HG02678 (cell line): ENCODE data around the gene HHATL.

Experiments
- ATAC-seq: cut with Tn5 transposase; IDR thresholded peaks from one replicate; pipeline ENCODE4 v1.9.1; 2021; ENCODE audit warnings: mild to moderate bottlenecking, moderate library complexity; ENCODE audit not compliant: unreplicated experiment

HHATL gene

GRCh38 chr3:42685891-42686820, 16.4 kb downstream of the HHATL start:
- no peak for ATAC-seq

- no peak for ATAC-seq
These were observed 17.2 kb downstream of the HHATL start, which contains the start of gene KLHL40 for GRCh38 chr3:42685363-42685881. KLHL40 (plus strand) TSS chr3:42685537; CDS start chr3:42685619, 82 bp downstream.

DNA sequence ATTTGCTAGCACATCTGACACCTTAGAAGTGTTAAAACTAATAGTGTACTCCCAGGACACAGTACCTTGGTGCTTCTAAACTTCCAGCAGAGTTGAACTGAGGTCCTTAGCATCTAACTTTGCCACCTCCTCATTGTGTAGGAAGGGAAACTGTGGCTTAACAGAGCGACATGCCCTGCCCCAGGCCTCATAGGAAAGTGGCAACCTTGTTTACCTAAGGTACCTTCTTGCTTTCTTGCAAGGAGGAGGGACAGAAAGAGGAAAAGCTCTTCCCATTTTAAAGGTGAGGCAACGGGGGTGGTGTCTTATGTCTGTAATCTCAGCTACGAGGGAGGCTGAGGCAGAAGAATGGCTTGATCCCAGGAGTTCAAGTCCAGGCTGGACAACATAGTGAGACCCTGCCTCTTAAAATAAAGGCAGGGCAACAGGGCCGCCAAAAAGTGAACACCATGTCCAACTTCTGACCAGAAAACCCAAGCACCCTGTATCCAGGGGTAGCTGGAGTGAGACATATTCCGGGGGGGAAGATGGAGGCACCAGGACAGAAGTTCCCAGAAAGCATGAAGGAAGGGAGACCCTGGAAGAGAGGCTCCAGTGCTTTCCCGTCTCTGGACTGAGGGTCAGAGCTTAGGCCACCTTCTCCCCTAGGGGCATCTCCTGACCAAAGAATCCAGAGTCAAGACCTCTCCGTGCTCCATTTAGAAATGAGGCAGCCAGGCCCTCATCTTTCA, 17.8 kb downstream of the HHATL start:
- no peak for ATAC-seq

DNA sequence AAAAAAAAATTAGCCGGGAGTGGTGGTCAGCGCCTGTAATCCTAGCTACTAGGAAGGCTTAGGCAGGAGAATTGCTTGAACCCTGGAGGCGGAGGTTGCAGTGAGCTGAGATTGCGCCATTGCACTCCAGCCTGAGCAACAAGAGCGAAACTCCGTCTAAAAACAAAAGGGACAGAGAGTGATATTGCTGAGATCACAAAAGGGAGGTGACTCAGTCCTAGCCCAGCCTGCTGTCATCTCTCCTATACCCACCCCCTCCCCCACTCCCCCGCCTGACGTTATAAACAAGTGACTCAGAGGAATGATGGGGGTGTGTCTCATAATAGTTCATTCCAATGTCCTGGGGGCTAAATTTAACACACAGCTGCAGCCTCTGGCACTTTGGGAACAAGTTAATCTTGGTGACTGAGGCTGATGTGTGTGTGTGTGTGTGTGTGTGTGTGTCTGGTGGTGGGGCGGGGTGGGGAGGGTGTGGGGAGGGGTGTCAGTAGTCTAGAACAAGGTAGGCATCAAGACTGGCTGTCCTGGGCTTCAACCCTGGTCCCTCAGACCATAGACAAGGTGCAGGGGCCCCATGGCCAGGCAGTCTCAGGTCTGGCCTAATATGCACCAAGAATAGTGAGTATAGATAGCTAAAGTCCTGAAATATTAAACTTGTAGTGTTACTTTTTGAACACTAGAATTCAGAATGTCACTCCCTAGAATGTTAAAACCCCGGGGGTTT, 18.6 kb downstream of the HHATL start:
- no peak for ATAC-seq

DNA sequence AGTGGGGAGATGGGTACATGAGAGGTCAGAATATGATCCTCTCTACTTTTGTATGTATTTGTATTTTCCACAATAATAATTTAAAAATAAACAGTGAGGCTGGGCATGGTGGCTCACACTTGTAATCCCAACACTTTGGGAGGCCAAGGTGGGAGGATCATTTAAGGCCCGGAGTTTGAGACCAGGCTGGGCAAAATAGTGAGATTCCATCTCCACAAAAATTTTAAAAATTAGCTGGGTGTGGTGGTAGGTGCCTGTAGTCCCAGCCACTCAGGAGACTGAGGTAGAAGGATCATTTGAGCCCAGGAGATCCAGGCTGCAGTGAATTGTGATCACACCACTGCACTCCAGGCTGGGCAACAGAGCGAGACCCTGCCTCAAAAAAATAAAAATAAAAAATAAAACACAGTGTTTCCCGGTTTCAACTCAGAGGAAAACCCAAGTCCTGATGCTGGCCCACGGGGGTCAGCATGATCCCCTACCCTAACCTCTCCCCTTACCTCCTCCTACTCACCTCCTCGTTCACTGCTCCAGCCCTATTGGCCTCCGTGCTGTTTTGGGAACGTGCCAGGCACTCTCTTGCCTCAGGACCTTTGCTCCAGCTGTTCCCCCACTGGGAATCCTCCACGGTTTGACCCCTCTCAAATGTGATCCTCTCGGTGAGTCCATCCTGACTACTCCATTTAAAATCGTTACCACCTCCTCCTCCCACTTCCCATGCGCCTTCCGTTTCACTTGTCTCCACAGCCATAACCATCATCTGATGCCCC, 20.1 kb downstream of the HHATL start:
- ATAC-seq = no peak

GRCh38 chr3:42681361-42682038, 21.1 kb downstream of the HHATL start:
- ATAC-seq = no peak

GRCh38 chr3:42680806-42681205, 21.8 kb downstream of the HHATL start:
- ATAC-seq = no peak

- ATAC-seq = no peak
These were observed 22.3 kb downstream of the HHATL start for GRCh38 chr3:42680271-42680670.

DNA sequence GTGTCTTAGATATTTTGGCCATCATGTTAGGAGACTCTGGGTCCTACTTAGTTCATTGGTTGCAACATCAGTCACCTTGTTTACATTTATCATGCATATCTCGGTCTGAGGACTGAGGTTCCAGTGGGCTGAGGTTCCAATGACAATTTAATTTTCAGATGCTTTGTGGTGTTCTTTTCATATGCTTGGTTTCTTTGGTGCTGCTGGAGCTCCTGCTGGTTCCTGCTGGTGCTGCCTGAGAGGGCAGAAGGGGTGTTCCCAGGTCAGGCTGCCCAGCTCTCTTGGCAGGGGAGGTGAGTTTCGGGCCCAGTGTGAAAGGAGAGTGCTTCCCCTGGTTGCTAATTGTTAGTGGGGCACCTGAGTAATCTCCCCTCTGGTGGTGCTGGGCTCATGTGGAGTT, 24.2 kb downstream of the HHATL start:
- ATAC-seq = no peak

- ATAC-seq = no peak
These were observed 26.7 kb downstream of the HHATL start for GRCh38 chr3:42675909-42676308.

DNA sequence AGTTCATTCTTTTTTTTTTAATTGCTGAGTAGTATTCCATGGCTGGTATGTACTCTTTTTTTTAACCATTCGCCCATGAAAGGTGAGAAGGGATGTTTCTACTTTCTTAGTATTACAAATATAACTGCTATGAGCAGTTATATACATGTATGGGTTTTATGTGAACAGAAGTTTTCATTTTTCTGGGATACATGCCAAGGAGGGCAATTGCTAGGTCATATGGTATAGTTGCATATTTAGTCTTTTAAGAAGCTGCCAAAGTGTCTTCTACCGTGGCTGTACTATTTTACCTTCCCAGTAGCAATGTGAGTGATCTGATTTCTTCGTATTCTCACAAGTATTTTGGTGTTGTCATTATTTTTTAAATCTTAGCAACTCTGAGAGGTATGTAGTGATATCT, 28.5 kb downstream of the HHATL start:
- ATAC-seq = no peak

DNA sequence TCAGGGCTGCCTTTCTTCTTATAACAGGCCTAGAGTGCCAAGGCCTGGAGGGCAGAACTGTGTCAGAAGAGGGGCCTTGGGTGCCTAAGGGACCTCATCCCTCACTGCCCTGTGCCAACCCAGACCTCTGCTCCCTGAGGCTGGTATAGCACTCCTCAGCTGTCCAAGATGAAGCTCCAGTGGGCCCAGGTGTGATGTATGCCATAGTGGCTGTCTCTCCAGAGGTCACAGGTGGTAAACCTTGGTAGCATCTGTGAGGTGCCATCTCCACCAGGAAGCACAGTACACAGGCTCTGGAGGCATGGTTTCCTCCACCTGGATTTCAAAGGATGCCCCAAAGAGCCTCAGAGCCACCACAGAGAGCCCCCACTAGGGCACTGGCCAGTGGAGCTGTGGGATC, 29.5 kb downstream of the HHATL start:
- no peak for ATAC-seq

DNA sequence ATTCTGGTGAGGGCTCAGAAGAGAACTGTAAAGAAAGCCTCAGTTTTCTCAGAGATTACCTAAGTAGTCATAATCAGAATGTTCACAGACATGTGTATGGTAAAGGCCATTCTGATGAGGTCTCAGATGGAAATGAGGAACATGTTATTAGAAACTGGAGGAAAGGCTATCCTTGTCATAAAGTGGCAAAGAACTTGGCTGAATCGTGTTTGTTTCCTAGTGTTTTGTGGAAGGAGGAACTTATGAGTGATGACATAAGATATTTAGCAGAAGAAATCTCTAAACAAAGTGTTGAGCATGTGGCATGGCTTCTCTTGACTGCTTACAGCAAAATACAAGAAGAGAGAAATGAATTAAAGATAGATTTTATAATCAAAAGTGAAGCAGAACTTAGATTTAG, 30.1 kb downstream of the HHATL start:
- no peak for ATAC-seq

DNA sequence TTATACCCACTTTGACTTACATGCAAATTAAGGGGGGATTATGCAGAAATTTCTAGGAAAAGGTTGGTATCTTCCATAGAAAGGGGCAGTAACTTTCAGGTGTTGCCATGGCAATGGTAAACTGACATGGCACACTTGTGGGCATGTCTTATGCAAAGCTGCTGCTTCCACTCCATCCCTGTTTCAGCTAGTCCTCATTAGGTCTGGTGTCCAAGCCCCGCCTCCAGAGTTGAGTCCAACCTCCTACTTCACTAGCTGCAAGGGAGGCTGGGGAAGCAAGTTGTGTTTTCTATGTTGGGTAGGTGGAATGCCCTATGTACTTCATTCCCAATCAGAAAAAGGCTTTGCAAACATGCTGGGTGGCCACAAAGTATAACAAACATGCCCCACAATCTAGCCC, 31.9 kb downstream of the HHATL start:
- ATAC-seq = no peak

GRCh38 chr3:42670051-42670576, 32.5 kb downstream of the HHATL start:
- no peak for ATAC-seq

GRCh38 chr3:42668793-42669217, 33.8 kb downstream of the HHATL start:
- no peak for ATAC-seq

DNA sequence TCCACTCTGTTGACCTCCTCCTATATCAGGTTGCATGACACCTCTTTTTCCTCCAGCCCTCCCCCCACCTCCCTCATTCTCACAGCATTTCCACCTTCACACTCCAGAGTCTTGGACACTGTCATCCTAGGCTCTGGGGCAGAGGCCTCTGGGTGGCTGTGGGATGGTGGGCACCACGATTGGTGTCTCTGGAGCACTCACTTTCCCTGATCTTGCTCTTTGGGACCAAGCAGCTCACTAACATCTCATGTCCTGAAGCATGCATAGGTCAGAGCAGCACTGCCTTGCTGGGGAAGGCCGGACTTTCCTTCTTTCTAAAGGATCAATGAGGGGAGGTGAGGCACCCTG, 34.2 kb downstream of the HHATL start:
- no peak for ATAC-seq

DNA sequence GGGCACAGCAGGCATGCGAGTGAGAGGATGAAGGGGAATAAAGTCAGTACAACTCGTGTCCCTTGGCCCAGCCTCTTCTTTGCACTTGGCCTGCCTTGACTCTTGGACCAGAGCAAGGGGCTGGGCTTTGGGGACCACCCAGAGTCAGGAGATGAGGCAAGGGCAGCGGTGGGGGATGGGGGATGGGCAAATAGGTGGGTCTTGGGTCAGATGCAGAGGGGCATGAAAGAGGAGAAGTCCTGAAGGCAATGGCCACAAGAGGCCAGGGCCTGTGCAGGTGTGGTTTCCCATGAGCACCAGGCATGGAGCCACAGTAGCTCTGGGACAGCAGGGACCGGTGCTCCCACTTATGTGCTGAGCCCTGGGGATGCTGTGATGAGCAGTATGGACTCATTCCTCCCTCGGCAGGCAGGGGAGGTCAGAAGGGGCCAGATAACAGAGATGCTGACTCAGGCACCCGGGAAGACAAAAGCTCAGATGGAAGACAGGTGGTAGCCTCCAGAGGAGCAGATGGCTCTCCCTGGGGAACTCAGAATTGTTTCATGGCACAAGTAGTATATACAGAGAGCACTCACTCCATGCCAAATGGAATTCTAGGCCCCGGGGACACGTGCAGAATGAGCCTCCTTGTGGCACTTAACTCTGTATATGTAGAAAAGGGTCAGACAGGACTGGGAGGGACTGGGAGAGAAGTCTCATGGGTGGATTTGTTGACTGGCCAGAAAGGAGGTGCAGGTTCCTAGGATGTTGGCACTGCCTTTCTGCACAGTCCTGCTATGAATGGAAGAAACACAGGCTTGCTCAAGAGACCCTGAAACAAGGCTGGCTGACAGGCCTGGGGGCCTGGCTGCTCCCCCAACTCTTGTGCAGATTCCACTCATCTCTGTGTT, 34.8 kb downstream of the HHATL start:
- ATAC-seq = no peak

DNA sequence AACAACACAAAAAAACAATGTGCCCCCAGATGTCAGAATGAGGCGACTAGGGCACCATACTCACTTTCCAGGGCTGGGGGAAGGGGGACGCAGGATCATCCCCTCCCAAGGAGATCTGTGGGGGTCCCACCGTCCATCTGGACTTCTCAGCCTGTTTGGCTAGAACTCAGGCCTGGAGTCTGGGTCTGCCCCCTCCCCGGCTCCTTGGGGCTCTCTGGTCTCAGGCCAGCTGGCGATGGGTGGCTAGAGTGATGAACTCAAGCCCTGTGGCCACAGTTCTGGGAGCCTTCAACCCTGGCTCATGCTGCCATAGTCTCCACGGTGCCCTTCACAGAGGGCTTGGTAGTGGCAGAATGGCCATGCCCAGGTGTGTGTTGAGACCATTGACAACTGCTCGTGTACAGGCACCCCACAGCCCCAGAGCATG, 35.5 kb downstream of the HHATL start:
- no peak for ATAC-seq
